Activated T-helper 1 cell treated with Interleukin-2 at 50 U/mL for 16 hours (primary cell): Measurements from ENCODE around the gene LCMT1.
"Not testable (repeated sequence)": the region's sequence is repeated elsewhere in the genome, so short reads cannot be mapped to it uniquely, and the experiment has no call there.

Source experiments
- DNase-seq: peaks from one replicate; pipeline ENCODE4 v3.0.0-alpha.2; 2020; ENCODE audit warnings: low read depth

LCMT1 gene

GRCh38 chr16:25095636-25096035 is 15.9 kb upstream of the LCMT1 start:
- DNase-seq: no peak

GRCh38 chr16:25097276-25097975 is 14.1 kb upstream of the LCMT1 start:
- DNase-seq: no peak

GRCh38 chr16:25100511-25100910 is 11.0 kb upstream of the LCMT1 start:
- DNase-seq: no peak

- peak; percentile 56 for DNase-seq
Measured at GRCh38 chr16:25106567-25107465, 4.7 kb upstream of the LCMT1 start.

- no peak for DNase-seq
Measured at GRCh38 chr16:25107466-25107792, 4.1 kb upstream of the LCMT1 start.

- no peak for DNase-seq
Measured at GRCh38 chr16:25108054-25108453, 3.5 kb upstream of the LCMT1 start.

- DNase-seq: no peak
Measured at GRCh38 chr16:25109643-25110042, 1.9 kb upstream of the LCMT1 start.

GRCh38 chr16:25110387-25110947 is 1.1 kb upstream of the LCMT1 start:
- no peak for DNase-seq

- DNase-seq: no peak
Measured at GRCh38 chr16:25114121-25114520, 2.6 kb downstream of the LCMT1 start.

- DNase-seq: no peak
Measured at GRCh38 chr16:25118851-25119578, 7.5 kb downstream of the LCMT1 start.

- DNase-seq: no peak
Measured at GRCh38 chr16:25121824-25122600, 10.5 kb downstream of the LCMT1 start.

GRCh38 chr16:25124503-25124902 is 13.0 kb downstream of the LCMT1 start:
- no peak for DNase-seq

- DNase-seq: not testable (repeated sequence)
Measured at GRCh38 chr16:25126086-25126666, 14.6 kb downstream of the LCMT1 start.

GRCh38 chr16:25126820-25127232 is 15.3 kb downstream of the LCMT1 start:
- DNase-seq: no peak

- not testable (repeated sequence) for DNase-seq
Measured at GRCh38 chr16:25132751-25133150, 21.2 kb downstream of the LCMT1 start.

- no peak for DNase-seq
Measured at GRCh38 chr16:25134166-25134700, 22.7 kb downstream of the LCMT1 start.

GRCh38 chr16:25135254-25135878 is 23.8 kb downstream of the LCMT1 start:
- no peak for DNase-seq

GRCh38 chr16:25138130-25138529 is 26.6 kb downstream of the LCMT1 start:
- no peak for DNase-seq

- DNase-seq: no peak
Measured at GRCh38 chr16:25140459-25140858, 28.9 kb downstream of the LCMT1 start.

- DNase-seq: no peak
Measured at GRCh38 chr16:25141648-25142047, 30.1 kb downstream of the LCMT1 start.
